ENCODE results near the gene AP2A2.

Gene AP2A2

GRCh38 chr11:1059759-1060158 lies 134.1 kb downstream of the AP2A2 start:
- no peak for DNase-seq (ENCODE audit: low read depth)

- no peak for DNase-seq (ENCODE audit: low read depth)
These were observed 134.7 kb downstream of the AP2A2 start for GRCh38 chr11:1060410-1060809.

- DNase-seq (ENCODE audit: low read depth): no peak
These were observed 135.4 kb downstream of the AP2A2 start for GRCh38 chr11:1060852-1061616.
